GM12878 (cell line): ENCODE data around the gene CDCA7. TPM values are rescaled to one million over a fixed set of nuclear protein-coding genes. Genes with fewer than 3 reads are reported as not detected.

Experiments
- BCL3 ChIP-seq: IDR thresholded peaks from 2 replicates; pipeline ENCODE4 v1.6.1; 2011; ENCODE audit warnings: borderline replicate concordance, low read depth, mild to moderate bottlenecking, moderate library complexity, low read length; ENCODE audit not compliant: insufficient read depth, poor library complexity, severe bottlenecking
- CHD4 ChIP-seq: fragments of 200-600 bp; sonication (generic); IDR thresholded peaks from 2 replicates; pipeline ENCODE4 v1.6.1; 2016; ENCODE audit warnings: mild to moderate bottlenecking
- ESRRA ChIP-seq: IDR thresholded peaks from 2 replicates; pipeline ENCODE4 v1.6.1; 2012; ENCODE audit warnings: mild to moderate bottlenecking, low read length, improper control_type of control experiment
- GATAD2B ChIP-seq: fragments of 450-650 bp; conservative IDR thresholded peaks from 2 replicates; pipeline ENCODE4 v1.6.1; 2017; ENCODE audit warnings: low read depth, mild to moderate bottlenecking, moderate library complexity
- HDGF ChIP-seq: fragments of 450-650 bp; IDR thresholded peaks from 2 replicates; pipeline ENCODE4 v1.6.1; 2016; ENCODE audit warnings: antibody characterized with exemption
- NRF1 ChIP-seq: conservative IDR thresholded peaks from 2 replicates; pipeline ENCODE4 v1.6.1; 2011; ENCODE audit warnings: mild to moderate bottlenecking, low read depth, low read length, improper control_type of control experiment
- RCOR1 ChIP-seq: conservative IDR thresholded peaks from 2 replicates; pipeline ENCODE4 v1.6.1; 2012; ENCODE audit warnings: low read depth, low read length, improper control_type of control experiment
- RELA ChIP-seq: fragments of 450-650 bp; IDR thresholded peaks from 2 replicates; pipeline ENCODE4 v1.8.0; 2014; ENCODE audit warnings: borderline replicate concordance; ENCODE audit not compliant: partially characterized antibody
- SP1 ChIP-seq: IDR thresholded peaks from one replicate; pipeline ENCODE4 v1.6.1; 2011; ENCODE audit warnings: low read depth, low read length
- ZBTB4 ChIP-seq: fragments of 450-650 bp; formaldehyde crosslinking; IDR thresholded peaks from 2 replicates; pipeline ENCODE4 v1.4.0; 2022; ENCODE audit warnings: mild to moderate bottlenecking, moderate library complexity
- ZNF592 ChIP-seq: fragments of 450-650 bp; IDR thresholded peaks from 2 replicates; pipeline ENCODE4 v1.6.1; 2017; ENCODE audit warnings: mild to moderate bottlenecking, moderate library complexity
- polyA plus RNA-seq, 11 experiments: library from polyadenylated mRNA; depleted of rRNA in 4 of 11; unstranded in 6 of 11; stranded (reverse) in 5 of 11; fragments of >200 nt; fragmentation: Nextera tagmentation in 4 of 11; fragmentation: Illumina TruSeq in 1 of 11; extraction: Ambion mirVana in 4 of 11; extraction: Trizol in 1 of 11; gene quantifications; 1 replicate in 1 of 11; 2 replicates in 10 of 11; pipeline versions ENCODE4 v1.2.1 to v1.2.3, GENCODE V29; 2011 to 2016; ENCODE audit warnings: inconsistent platforms in 2 of 11, missing spikeins in 2 of 11, low read depth in 1 of 11
- total RNA-seq, 4 experiments: library from RNA; depleted of rRNA in 3 of 4; stranded (reverse); fragments of >200 nt in 3 of 4; fragmentation: Illumina TruSeq in 1 of 4; extraction: Trizol in 1 of 4; gene quantifications; 2 replicates each; pipeline versions ENCODE4 v1.2.1 to v1.2.3, GENCODE V29; 2013 to 2021
- TF ChIP-seq, protein P1 (sequence below): IDR thresholded peaks from 2 replicates; pipeline ENCODE4 v1.6.1; 2012; ENCODE audit warnings: improper control_type of control experiment, low read depth, low read length; ENCODE audit not compliant: insufficient replicate concordance
- TF ChIP-seq, protein P2 (sequence below): fragments of 450-650 bp; IDR thresholded peaks from 2 replicates; pipeline ENCODE4 v1.6.1; 2017; ENCODE audit warnings: borderline replicate concordance

Gene CDCA7
- total and polyA plus RNA-seq, 10 of the 15 experiments (the other 5 are each of a cell fraction or from before 2014, with no cell fraction given), result 23.5 to 71.3 (median 40.8) TPM

- TF ChIP-seq HDGF (no peak), ZBTB4 (CRISPR knock-in tag) (no peak), BCL3 (no peak), RCOR1 (no peak), ESRRA (no peak), CHD4 (no peak), RELA (no peak), ZNF592 (no peak), NRF1 (no peak), SP1 (no peak), GATAD2B (no peak)
- TF ChIP-seq, protein P1, sequence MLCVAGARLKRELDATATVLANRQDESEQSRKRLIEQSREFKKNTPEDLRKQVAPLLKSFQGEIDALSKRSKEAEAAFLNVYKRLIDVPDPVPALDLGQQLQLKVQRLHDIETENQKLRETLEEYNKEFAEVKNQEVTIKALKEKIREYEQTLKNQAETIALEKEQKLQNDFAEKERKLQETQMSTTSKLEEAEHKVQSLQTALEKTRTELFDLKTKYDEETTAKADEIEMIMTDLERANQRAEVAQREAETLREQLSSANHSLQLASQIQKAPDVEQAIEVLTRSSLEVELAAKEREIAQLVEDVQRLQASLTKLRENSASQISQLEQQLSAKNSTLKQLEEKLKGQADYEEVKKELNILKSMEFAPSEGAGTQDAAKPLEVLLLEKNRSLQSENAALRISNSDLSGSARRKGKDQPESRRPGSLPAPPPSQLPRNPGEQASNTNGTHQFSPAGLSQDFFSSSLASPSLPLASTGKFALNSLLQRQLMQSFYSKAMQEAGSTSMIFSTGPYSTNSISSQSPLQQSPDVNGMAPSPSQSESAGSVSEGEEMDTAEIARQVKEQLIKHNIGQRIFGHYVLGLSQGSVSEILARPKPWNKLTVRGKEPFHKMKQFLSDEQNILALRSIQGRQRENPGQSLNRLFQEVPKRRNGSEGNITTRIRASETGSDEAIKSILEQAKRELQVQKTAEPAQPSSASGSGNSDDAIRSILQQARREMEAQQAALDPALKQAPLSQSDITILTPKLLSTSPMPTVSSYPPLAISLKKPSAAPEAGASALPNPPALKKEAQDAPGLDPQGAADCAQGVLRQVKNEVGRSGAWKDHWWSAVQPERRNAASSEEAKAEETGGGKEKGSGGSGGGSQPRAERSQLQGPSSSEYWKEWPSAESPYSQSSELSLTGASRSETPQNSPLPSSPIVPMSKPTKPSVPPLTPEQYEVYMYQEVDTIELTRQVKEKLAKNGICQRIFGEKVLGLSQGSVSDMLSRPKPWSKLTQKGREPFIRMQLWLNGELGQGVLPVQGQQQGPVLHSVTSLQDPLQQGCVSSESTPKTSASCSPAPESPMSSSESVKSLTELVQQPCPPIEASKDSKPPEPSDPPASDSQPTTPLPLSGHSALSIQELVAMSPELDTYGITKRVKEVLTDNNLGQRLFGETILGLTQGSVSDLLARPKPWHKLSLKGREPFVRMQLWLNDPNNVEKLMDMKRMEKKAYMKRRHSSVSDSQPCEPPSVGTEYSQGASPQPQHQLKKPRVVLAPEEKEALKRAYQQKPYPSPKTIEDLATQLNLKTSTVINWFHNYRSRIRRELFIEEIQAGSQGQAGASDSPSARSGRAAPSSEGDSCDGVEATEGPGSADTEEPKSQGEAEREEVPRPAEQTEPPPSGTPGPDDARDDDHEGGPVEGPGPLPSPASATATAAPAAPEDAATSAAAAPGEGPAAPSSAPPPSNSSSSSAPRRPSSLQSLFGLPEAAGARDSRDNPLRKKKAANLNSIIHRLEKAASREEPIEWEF, result no peak
- TF ChIP-seq, protein P2, sequence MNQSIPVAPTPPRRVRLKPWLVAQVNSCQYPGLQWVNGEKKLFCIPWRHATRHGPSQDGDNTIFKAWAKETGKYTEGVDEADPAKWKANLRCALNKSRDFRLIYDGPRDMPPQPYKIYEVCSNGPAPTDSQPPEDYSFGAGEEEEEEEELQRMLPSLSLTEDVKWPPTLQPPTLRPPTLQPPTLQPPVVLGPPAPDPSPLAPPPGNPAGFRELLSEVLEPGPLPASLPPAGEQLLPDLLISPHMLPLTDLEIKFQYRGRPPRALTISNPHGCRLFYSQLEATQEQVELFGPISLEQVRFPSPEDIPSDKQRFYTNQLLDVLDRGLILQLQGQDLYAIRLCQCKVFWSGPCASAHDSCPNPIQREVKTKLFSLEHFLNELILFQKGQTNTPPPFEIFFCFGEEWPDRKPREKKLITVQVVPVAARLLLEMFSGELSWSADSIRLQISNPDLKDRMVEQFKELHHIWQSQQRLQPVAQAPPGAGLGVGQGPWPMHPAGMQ, result no peak
Observed at GRCh38 chr2:173355132-173355865, 627 bp downstream of the CDCA7 start (continued).
